NOMO-1 treated with dmso at 0.1 percent for 144 hours (cell line): ENCODE results near the gene GIGYF2.
"Not testable (repeated sequence)": the region's sequence is repeated elsewhere in the genome, so short reads cannot be mapped to it uniquely, and the experiment has no call there.

Source experiments
- DNase-seq: peaks from one replicate; lab custom pipeline; 2025; ENCODE audit not compliant: unreplicated experiment; lab: John Stamatoyannopoulos, UW

GIGYF2 gene

GRCh38 chr2:232689152-232689910 is 7.8 kb upstream of the GIGYF2 start:
- no peak for DNase-seq

GRCh38 chr2:232691117-232691516 is 6.0 kb upstream of the GIGYF2 start:
- not testable (repeated sequence) for DNase-seq

GRCh38 chr2:232693344-232693743 is 3.8 kb upstream of the GIGYF2 start:
- DNase-seq = no peak

- DNase-seq = no peak
Observed at GRCh38 chr2:232696609-232697058, 497 bp upstream of the GIGYF2 start.

- DNase-seq = no peak
Observed at GRCh38 chr2:232697807-232698110, 628 bp downstream of the GIGYF2 start.

GRCh38 chr2:232698556-232699091 is 1.5 kb downstream of the GIGYF2 start:
- no peak for DNase-seq

- no peak for DNase-seq
Observed at GRCh38 chr2:232699110-232699509, 2.0 kb downstream of the GIGYF2 start.

- DNase-seq = no peak
Observed at GRCh38 chr2:232700154-232700553, 3.0 kb downstream of the GIGYF2 start.

- DNase-seq = no peak
Observed at GRCh38 chr2:232707076-232707475, 9.9 kb downstream of the GIGYF2 start.

GRCh38 chr2:232713505-232713904 is 16.4 kb downstream of the GIGYF2 start:
- no peak for DNase-seq

- no peak for DNase-seq
Observed at GRCh38 chr2:232714969-232715368, 17.8 kb downstream of the GIGYF2 start.

- not testable (repeated sequence) for DNase-seq
Observed at GRCh38 chr2:232720056-232720455, 22.9 kb downstream of the GIGYF2 start.

- no peak for DNase-seq
Observed at GRCh38 chr2:232721261-232721660, 24.1 kb downstream of the GIGYF2 start.

GRCh38 chr2:232721882-232722281 is 24.8 kb downstream of the GIGYF2 start:
- no peak for DNase-seq

GRCh38 chr2:232723027-232723426 is 25.9 kb downstream of the GIGYF2 start:
- DNase-seq = no peak

GRCh38 chr2:232728785-232729184 is 31.7 kb downstream of the GIGYF2 start:
- DNase-seq = no peak

GRCh38 chr2:232731470-232731869 is 34.3 kb downstream of the GIGYF2 start:
- DNase-seq = no peak

GRCh38 chr2:232741294-232741693 is 44.2 kb downstream of the GIGYF2 start:
- no peak for DNase-seq

GRCh38 chr2:232741972-232742371 is 44.8 kb downstream of the GIGYF2 start:
- DNase-seq = no peak

GRCh38 chr2:232744963-232745362 is 47.8 kb downstream of the GIGYF2 start:
- no peak for DNase-seq

- no peak for DNase-seq
Observed at GRCh38 chr2:232748038-232748437, 50.9 kb downstream of the GIGYF2 start.

- no peak for DNase-seq
Observed at GRCh38 chr2:232749331-232749730, 52.2 kb downstream of the GIGYF2 start.

GRCh38 chr2:232750135-232750671 is 53.1 kb downstream of the GIGYF2 start:
- no peak for DNase-seq
